H1 (cell line): ENCODE measurements around the gene ZNF541. TPM values are rescaled to one million over a fixed set of nuclear protein-coding genes. Genes with fewer than 3 reads are reported as not detected.

Source experiments
- CHD1 ChIP-seq: IDR thresholded peaks from 2 replicates; pipeline ENCODE4 v1.6.1; 2012; ENCODE audit warnings: low read depth, low read length, improper control_type of control experiment
- FOSL1 ChIP-seq: IDR thresholded peaks from 2 replicates; pipeline ENCODE4 v1.6.1; 2011; ENCODE audit warnings: mild to moderate bottlenecking, low read depth, low read length, moderate library complexity; ENCODE audit not compliant: insufficient read depth
- HDAC6 ChIP-seq: IDR thresholded peaks from one replicate; pipeline ENCODE4 v1.7.1; 2012; ENCODE audit warnings: low read depth, mild to moderate bottlenecking, inconsistent platforms, low read length, moderate library complexity
- JUND ChIP-seq: IDR thresholded peaks from 2 replicates; pipeline ENCODE4 v1.6.1; 2011; ENCODE audit warnings: mild to moderate bottlenecking, improper control_type of control experiment, low read length
- MAFK ChIP-seq: IDR thresholded peaks from 2 replicates; pipeline ENCODE4 v1.6.1; 2012; ENCODE audit warnings: low read depth, mild to moderate bottlenecking, improper control_type of control experiment, low read length
- polyA plus RNA-seq, 7 experiments: library from polyadenylated mRNA; depleted of rRNA in 3 of 7; stranded (reverse) in 5 of 7; unstranded in 2 of 7; fragments of >200 nt in 5 of 7; fragments of 200-250 nt in 2 of 7; gene quantifications; 1 replicate in 5 of 7; 2 replicates in 1 of 7; 4 replicates in 1 of 7; pipeline versions ENCODE4 v1.2.1 to v1.2.3, GENCODE V29; 2011 to 2013; ENCODE audit warnings: missing spikeins in 2 of 7, mixed read lengths in 2 of 7
- total RNA-seq: library from RNA; stranded (reverse); fragmentation: NEBNext Ultra II Directional; extraction: Animal tissue kit (Norgen Biotek cat#: 25700); gene quantifications from 2 replicates; pipeline ENCODE4 v1.2.1, GENCODE V29; 2021

ZNF541 gene
- total and polyA plus RNA-seq, 2 of the 8 experiments (the other 6 are each of a cell fraction or from before 2014, with no cell fraction given), result 0.05 TPM; not detected in 1

GRCh38 chr19:47534628-47535027, 38.3 kb downstream of the ZNF541 start (continued):
- no peak for TF ChIP-seq HDAC6
- no peak for TF ChIP-seq CHD1
- TF ChIP-seq JUND, result no peak
- no peak for TF ChIP-seq MAFK
- no peak for TF ChIP-seq FOSL1
